ENCODE measurements around the gene OLFML1.
"Not testable (repeated sequence)": the region's sequence is repeated elsewhere in the genome, so short reads cannot be mapped to it uniquely, and the experiment has no call there.

The OLFML1 gene

GRCh38 chr11:7516475-7516874 is 31.2 kb downstream of the OLFML1 start:
- TF ChIP-seq ZFX (IDR thresholded peaks at IDR 0.05; ENCODE audit: borderline replicate concordance): no peak
- TF ChIP-seq CTCF (IDR thresholded peaks at IDR 0.05): no peak
- no peak overlapping the region for H3K27ac ChIP-seq

GRCh38 chr11:7517743-7518142 is 32.4 kb downstream of the OLFML1 start:
- not testable (repeated sequence) for H3K27ac ChIP-seq

- TF ChIP-seq CTCF (IDR thresholded peaks at IDR 0.05): no peak
- TF ChIP-seq ZFX (IDR thresholded peaks at IDR 0.05; ENCODE audit: borderline replicate concordance): no peak
- no peak overlapping the region for H3K27ac ChIP-seq
These were observed 33.7 kb downstream of the OLFML1 start for GRCh38 chr11:7518811-7519562.

GRCh38 chr11:7520011-7520942 is 35.0 kb downstream of the OLFML1 start:
- no peak overlapping the region for H3K27ac ChIP-seq
- TF ChIP-seq CTCF (IDR thresholded peaks at IDR 0.05) (no peak), ZFX (IDR thresholded peaks at IDR 0.05; ENCODE audit: borderline replicate concordance) (no peak)

GRCh38 chr11:7520981-7521487 is 35.7 kb downstream of the OLFML1 start:
- no peak overlapping the region for H3K27ac ChIP-seq
- TF ChIP-seq CTCF (IDR thresholded peaks at IDR 0.05): no peak
- TF ChIP-seq ZFX (IDR thresholded peaks at IDR 0.05; ENCODE audit: borderline replicate concordance): no peak

- TF ChIP-seq ZFX (IDR thresholded peaks at IDR 0.05; ENCODE audit: borderline replicate concordance) (no peak), CTCF (IDR thresholded peaks at IDR 0.05) (no peak)
- no peak overlapping the region for H3K27ac ChIP-seq
These were observed 36.8 kb downstream of the OLFML1 start for GRCh38 chr11:7522121-7522520.

GRCh38 chr11:7522546-7522945 is 37.2 kb downstream of the OLFML1 start:
- TF ChIP-seq CTCF (IDR thresholded peaks at IDR 0.05): no peak
- no peak for TF ChIP-seq ZFX (IDR thresholded peaks at IDR 0.05; ENCODE audit: borderline replicate concordance)
- no peak overlapping the region for H3K27ac ChIP-seq
